IMR-90 (cell line): ENCODE data around the gene MIPEP. TPM values are rescaled to one million over a fixed set of nuclear protein-coding genes. Genes with fewer than 3 reads are reported as not detected.

ENCODE experiments used
- ATAC-seq: fragments of 200-7000 bp; cut with Tn5 transposase; 2 replicates; pipeline ENCODE4 v1.9.1; 2020; ENCODE audit warnings: low read depth, mild to moderate bottlenecking, moderate library complexity
- BruUV-seq: library from RNA; stranded (reverse); fragments of 400-500 nt; replicated peaks from 2 replicates; lab custom pipeline; 2021; lab: Mats Ljungman, UMichigan
- CTCF ChIA-PET: fragments of 300-600 bp; formaldehyde crosslinking; extraction: SDS; loops from one replicate; lab custom pipeline; 2021; ENCODE audit warnings: antibody characterized with exemption; lab: Yijun Ruan, JAX
- POLR2A ChIA-PET: fragments of 300-600 bp; sonication (Branson Sonifier 250); formaldehyde crosslinking; loops from one replicate; lab custom pipeline; 2022; ENCODE audit warnings: antibody characterized with exemption; ENCODE audit not compliant: unreplicated experiment; lab: Charles Lee
- DNase-seq: peaks from one replicate; pipeline ENCODE4 v3.0.0; 2013
- H2AFZ ChIP-seq: replicated peaks from 2 replicates; pipeline ENCODE3; 2013; ENCODE audit warnings: low read length, mild to moderate bottlenecking; ENCODE audit not compliant: poor library complexity
- H2AK5ac ChIP-seq: 2 replicates; pipeline ENCODE4 v1.6.1; 2013; ENCODE audit warnings: low read depth, low read length, inconsistent platforms
- H2AK9ac ChIP-seq: replicated peaks from 2 replicates; pipeline ENCODE3; 2013; ENCODE audit warnings: mild to moderate bottlenecking, low read depth, low read length, moderate library complexity; ENCODE audit not compliant: poor library complexity
- H2BK120ac ChIP-seq: 2 replicates; pipeline ENCODE4 v1.6.1; 2013; ENCODE audit warnings: low read depth, low read length, inconsistent platforms
- H2BK15ac ChIP-seq: 3 replicates; pipeline ENCODE4 v1.6.1; 2013; ENCODE audit warnings: low read depth, low read length, inconsistent platforms
- H2BK20ac ChIP-seq: 2 replicates; pipeline ENCODE4 v1.6.1; 2013; ENCODE audit warnings: low read depth, mild to moderate bottlenecking, inconsistent platforms, low read length, moderate library complexity
- H2BK5ac ChIP-seq: 2 replicates; pipeline ENCODE4 v1.6.1; 2013; ENCODE audit warnings: mild to moderate bottlenecking, low read depth, low read length, inconsistent platforms; ENCODE audit not compliant: poor library complexity, severe bottlenecking
- H3K14ac ChIP-seq: replicated peaks from 2 replicates; pipeline ENCODE4 v1.6.1; 2013; ENCODE audit warnings: low read depth, low read length, inconsistent platforms
- H3K18ac ChIP-seq: 2 replicates; pipeline ENCODE4 v1.6.1; 2013; ENCODE audit warnings: low read depth, low read length, control low read depth
- H3K23ac ChIP-seq: 2 replicates; pipeline ENCODE4 v1.6.1; 2013; ENCODE audit warnings: low read depth, low read length, inconsistent platforms
- H3K27ac ChIP-seq: 2 replicates; pipeline ENCODE4 v1.5.1; 2013; ENCODE audit warnings: mild to moderate bottlenecking, control low read depth, low read length; ENCODE audit not compliant: insufficient read depth
- H3K27me3 ChIP-seq: 2 replicates; pipeline ENCODE4 v1.6.1; 2013; ENCODE audit warnings: low read length; ENCODE audit not compliant: control insufficient read depth, insufficient read depth
- H3K36me3 ChIP-seq: 2 replicates; pipeline ENCODE4 v1.6.1; 2013; ENCODE audit warnings: low read length, mixed read lengths; ENCODE audit not compliant: control insufficient read depth, insufficient read depth
- H3K4ac ChIP-seq: 2 replicates; pipeline ENCODE4 v1.6.1; 2013; ENCODE audit warnings: low read depth, low read length, inconsistent platforms
- H3K4me1 ChIP-seq: 2 replicates; pipeline ENCODE4 v1.6.1; 2013; ENCODE audit warnings: low read length, mixed read lengths; ENCODE audit not compliant: control insufficient read depth, insufficient read depth
- H3K4me2 ChIP-seq: 2 replicates; pipeline ENCODE4 v1.6.1; 2013; ENCODE audit warnings: low read depth, mild to moderate bottlenecking, control low read depth, low read length, moderate library complexity
- H3K4me3 ChIP-seq: 2 replicates; pipeline ENCODE4 v1.5.1; 2013; ENCODE audit warnings: low read depth, mild to moderate bottlenecking, control low read depth, low read length, moderate library complexity; ENCODE audit not compliant: insufficient read depth
- H3K56ac ChIP-seq: 2 replicates; pipeline ENCODE4 v1.6.1; 2013; ENCODE audit warnings: low read length, inconsistent platforms; ENCODE audit not compliant: insufficient read depth; ENCODE audit errors: extremely low read depth
- H3K79me1 ChIP-seq, 2 experiments: 2 replicates each; pipeline ENCODE4 v1.6.1; 2013; ENCODE audit warnings: low read length in 2 of 2, inconsistent platforms in 1 of 2, low read depth in 1 of 2
- H3K9ac ChIP-seq: 2 replicates; pipeline ENCODE4 v1.6.1; 2013; ENCODE audit warnings: low read depth, low read length, control low read depth
- H3K9me1 ChIP-seq: 2 replicates; pipeline ENCODE4 v1.6.1; 2013; ENCODE audit warnings: low read length, inconsistent platforms; ENCODE audit not compliant: insufficient read depth
- H3K9me3 ChIP-seq: 2 replicates; pipeline ENCODE4 v1.6.1; 2013; ENCODE audit warnings: low read length; ENCODE audit not compliant: control insufficient read depth, insufficient read depth
- H4K20me1 ChIP-seq: 2 replicates; pipeline ENCODE4 v1.6.1; 2013; ENCODE audit warnings: low read length, inconsistent platforms; ENCODE audit not compliant: insufficient read depth
- H4K5ac ChIP-seq: 2 replicates; pipeline ENCODE4 v1.6.1; 2013; ENCODE audit warnings: mild to moderate bottlenecking, low read depth, low read length, control low read depth
- H4K8ac ChIP-seq, 2 experiments: 2 replicates each; pipeline ENCODE4 v1.6.1; 2013; ENCODE audit warnings: low read depth in 2 of 2, low read length in 2 of 2, control low read depth in 1 of 2, inconsistent platforms in 1 of 2
- H4K91ac ChIP-seq: 2 replicates; pipeline ENCODE4 v1.6.1; 2013; ENCODE audit warnings: low read depth, low read length, inconsistent platforms; ENCODE audit not compliant: insufficient read depth
- POLR2A ChIP-seq: IDR thresholded peaks from 2 replicates; pipeline ENCODE4 v1.6.1; 2012; ENCODE audit warnings: mild to moderate bottlenecking, low read depth, low read length
- RAD21 ChIP-seq: IDR thresholded peaks from 2 replicates; pipeline ENCODE4 v1.6.1; 2012; ENCODE audit warnings: low read length, improper control_type of control experiment
- RCOR1 ChIP-seq: IDR thresholded peaks from 2 replicates; pipeline ENCODE4 v1.6.1; 2012; ENCODE audit warnings: mild to moderate bottlenecking, low read length, improper control_type of control experiment; ENCODE audit not compliant: insufficient replicate concordance
- RFX5 ChIP-seq: IDR thresholded peaks from 2 replicates; pipeline ENCODE4 v1.8.0; 2012; ENCODE audit warnings: low read depth, mild to moderate bottlenecking, low read length, moderate library complexity
- WGBS, 2 experiments: methylation state at CpG; one replicate each; pipeline versions ENCODE4 v1.1.5 to v1.1.7; 2013; ENCODE audit warnings: missing lambda C conversion rate in 2 of 2; ENCODE audit not compliant: insufficient read length in 1 of 2; ENCODE audit errors: extremely low coverage in 2 of 2; 5-methylcytosine and 5-hydroxymethylcytosine counted together
- dilution Hi-C: fragments of 300-500 bp; cut with HindIII; formaldehyde crosslinking; loops from one replicate; pipeline ENCODE4 v1.14.3; 2018; ENCODE audit warnings: low sequenced_read_pairs; ENCODE audit not compliant: unreplicated experiment
- in situ Hi-C: fragments of 300-500 bp; cut with MboI; formaldehyde crosslinking; loops from 3 replicates; pipeline ENCODE4 v1.14.3; 2019; ENCODE audit warnings: low sequenced_read_pairs, inconsistent platforms, mixed read lengths
- intact Hi-C: fragments of 100-400 bp; cut with micrococcal nuclease; formaldehyde crosslinking; loops from 2 replicates; pipeline ENCODE4 v1.10.0; 2022
- polyA plus RNA-seq, 3 experiments: library from polyadenylated mRNA; depleted of rRNA; stranded (reverse); fragments of >200 nt; gene quantifications; 2 replicates each; pipeline ENCODE4 v1.2.3, GENCODE V29; 2012; ENCODE audit warnings: low replicate concordance in 1 of 3
- total RNA-seq: library from RNA; depleted of rRNA; stranded (reverse); fragments of >200 nt; gene quantifications from 2 replicates; pipeline ENCODE4 v1.2.3, GENCODE V29; 2012
- TF ChIP-seq, protein P1 (sequence below): fragments of 150-350 bp; IDR thresholded peaks from 2 replicates; pipeline ENCODE4 v1.6.1; 2016; ENCODE audit warnings: low read depth, mild to moderate bottlenecking, low read length, moderate library complexity, borderline replicate concordance

MIPEP gene
- total and polyA plus RNA-seq, 2 of the 4 experiments (the other 2 are of a cell fraction), result 15.0 to 21.5 TPM

DNA sequence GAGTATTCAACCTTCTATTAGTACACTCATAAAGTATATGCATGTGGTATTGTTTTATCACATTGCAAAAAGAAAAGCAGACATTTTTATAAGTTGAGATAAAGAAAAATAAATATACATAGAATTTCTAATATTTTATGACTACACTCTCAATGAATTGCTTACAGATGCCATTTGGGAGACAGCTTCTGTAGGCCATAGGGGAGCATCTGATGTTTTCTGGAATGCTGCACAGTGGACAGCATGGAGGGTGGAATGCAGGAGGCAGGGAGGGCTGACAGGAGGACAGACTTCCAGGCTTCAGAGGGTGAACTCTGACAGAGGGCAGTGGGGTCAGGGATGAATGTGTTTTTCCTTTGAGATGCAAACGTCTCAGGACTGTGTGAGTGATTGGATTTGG is 45.8 kb downstream of the MIPEP start:
- no peak overlapping the region for H4K5ac ChIP-seq
- no peaks in the 10 kb centered on the region for H3K4me1 ChIP-seq
- no peaks in the 10 kb centered on the region for H4K20me1 ChIP-seq
- H3K9me3 ChIP-seq, result no peaks in the 10 kb centered on the region
- no peak overlapping the region for H3K4me2 ChIP-seq
- H3K23ac ChIP-seq, result no peak overlapping the region; the same call in 1 of the 2 replicates
- DNase-seq (no peak), ATAC-seq (peak; percentile 49)
- WGBS, 2 experiments, result no CpG with 5 or more reads among the region's 1 CpG
- ChIA-PET CTCF (no interaction called here), POLR2A (no interaction called here)
- H3K4ac ChIP-seq, result peak overlapping the region; percentile 2; the same call in 1 of the 2 replicates
- H3K18ac ChIP-seq, result no peak overlapping the region
- no peak overlapping the region for H4K91ac ChIP-seq
- in situ Hi-C loops, result no loop called here
- no peak overlapping the region for H2BK5ac ChIP-seq
- no peak overlapping the region for H2AK5ac ChIP-seq
- H3K56ac ChIP-seq, result no peak overlapping the region
- no peak overlapping the region for H3K27ac ChIP-seq
- peaks cover 7% of the 10 kb centered on the region; the same call in 1 of the 2 replicates for H3K36me3 ChIP-seq
- peak overlapping the region; percentile 36 for H2AFZ ChIP-seq
- intact Hi-C loops, result no loop called here
- H3K79me1 ChIP-seq, result no peaks in the 10 kb centered on the region
- no TSS peak for BruUV-seq
- H3K9ac ChIP-seq, result no peak overlapping the region
- no peak overlapping the region for H4K8ac ChIP-seq
- no peak overlapping the region for H2BK120ac ChIP-seq
- H2AK9ac ChIP-seq, result no peak overlapping the region
- H3K27me3 ChIP-seq, result no peaks in the 10 kb centered on the region
- H3K9me1 ChIP-seq, result peaks cover 3% of the 10 kb centered on the region
- H2BK15ac ChIP-seq, result no peak overlapping the region
- no peak overlapping the region for H2BK20ac ChIP-seq
- no peak for TF ChIP-seq RFX5
- TF ChIP-seq RCOR1, result no peak
- TF ChIP-seq, protein P1, sequence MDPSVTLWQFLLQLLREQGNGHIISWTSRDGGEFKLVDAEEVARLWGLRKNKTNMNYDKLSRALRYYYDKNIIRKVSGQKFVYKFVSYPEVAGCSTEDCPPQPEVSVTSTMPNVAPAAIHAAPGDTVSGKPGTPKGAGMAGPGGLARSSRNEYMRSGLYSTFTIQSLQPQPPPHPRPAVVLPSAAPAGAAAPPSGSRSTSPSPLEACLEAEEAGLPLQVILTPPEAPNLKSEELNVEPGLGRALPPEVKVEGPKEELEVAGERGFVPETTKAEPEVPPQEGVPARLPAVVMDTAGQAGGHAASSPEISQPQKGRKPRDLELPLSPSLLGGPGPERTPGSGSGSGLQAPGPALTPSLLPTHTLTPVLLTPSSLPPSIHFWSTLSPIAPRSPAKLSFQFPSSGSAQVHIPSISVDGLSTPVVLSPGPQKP, result no peak
- no peak for TF ChIP-seq RAD21
- TF ChIP-seq POLR2A, result no peak
- H3K14ac ChIP-seq, result 0 out of 2 replicates have a peak overlapping the region, but pooled peaks have one; percentile 2
- H3K4me3 ChIP-seq, result no peak overlapping the region
- dilution Hi-C loops, result no loop called here
